Measurements from ENCODE around the gene TACR2. TPM values are rescaled to one million over a fixed set of nuclear protein-coding genes. Genes with fewer than 3 reads are reported as not detected.

Gene TACR2
- total and polyA plus RNA-seq, 2 of the 13 experiments (the other 11 are each of a cell fraction or from before 2014, with no cell fraction given) = 0.04 TPM; not detected in 1

- no peak for TF ChIP-seq THRA (CRISPR knock-in tag; IDR thresholded peaks at IDR 0.05; ENCODE audit: borderline replicate concordance)
- TF ChIP-seq RBFOX2 (IDR thresholded peaks at IDR 0.05; ENCODE audit: low read depth, low read length) = no peak
- 0 out of 2 replicates have a peak, but pooled peaks have one; percentile 12 for TF ChIP-seq ZNF598 (CRISPR knock-in tag; IDR thresholded peaks at IDR 0.05; ENCODE audit: borderline replicate concordance)
- no peak for TF ChIP-seq ZNF546 (CRISPR knock-in tag; conservative IDR thresholded peaks at IDR 0.05)
- no peak for TF ChIP-seq KDM3A (CRISPR knock-in tag; IDR thresholded peaks at IDR 0.05; ENCODE audit: low read depth)
- TF ChIP-seq HDAC2 (CRISPR knock-in tag; IDR thresholded peaks at IDR 0.05) = no peak
- peak; percentile 68 for TF ChIP-seq STAG1 (CRISPR knock-in tag; IDR thresholded peaks at IDR 0.05)
- TF ChIP-seq ZNF878 (CRISPR knock-in tag; IDR thresholded peaks at IDR 0.05) = no peak
- peak; percentile 70 for TF ChIP-seq ZNF605 (CRISPR knock-in tag; IDR thresholded peaks at IDR 0.05)
- TF ChIP-seq CTCF (CRISPR knock-in tag; IDR thresholded peaks at IDR 0.05) = peak; percentile 70
- peak; percentile 78 for TF ChIP-seq ZNF652 (CRISPR knock-in tag; IDR thresholded peaks at IDR 0.05; ENCODE audit: borderline replicate concordance, low read depth)
- no peak for TF ChIP-seq HNRNPH1 (optimal IDR thresholded peaks at IDR 0.05; ENCODE audit: low read depth, low read length)
- TF ChIP-seq ZFP1 (CRISPR knock-in tag; IDR thresholded peaks at IDR 0.05) = no peak
- peak; percentile 22 for TF ChIP-seq ZNF883 (CRISPR knock-in tag; IDR thresholded peaks at IDR 0.05; ENCODE audit: not compliant biosample characterization)
- TF ChIP-seq KIAA2018 (CRISPR knock-in tag; IDR thresholded peaks at IDR 0.05; ENCODE audit: borderline replicate concordance) = no peak
- no peak for TF ChIP-seq ZSCAN22 (CRISPR knock-in tag; IDR thresholded peaks at IDR 0.05)
- TF ChIP-seq ZNF746 (CRISPR knock-in tag; IDR thresholded peaks at IDR 0.05) = no peak
- TF ChIP-seq HDAC1 (CRISPR knock-in tag; IDR thresholded peaks at IDR 0.05) = 0 out of 2 replicates have a peak, but pooled peaks have one; percentile 24
Observed at GRCh38 chr10:69407621-69408301, 9.0 kb downstream of the TACR2 start (continued).

Measured in HepG2 (cell line).